Measurements from ENCODE around the gene TALDO1. TPM values are rescaled to one million over a fixed set of nuclear protein-coding genes. Genes with fewer than 3 reads are reported as not detected.

Gene TALDO1
- total RNA-seq, 1 experiment from 2014 or later = 173 TPM

DNA sequence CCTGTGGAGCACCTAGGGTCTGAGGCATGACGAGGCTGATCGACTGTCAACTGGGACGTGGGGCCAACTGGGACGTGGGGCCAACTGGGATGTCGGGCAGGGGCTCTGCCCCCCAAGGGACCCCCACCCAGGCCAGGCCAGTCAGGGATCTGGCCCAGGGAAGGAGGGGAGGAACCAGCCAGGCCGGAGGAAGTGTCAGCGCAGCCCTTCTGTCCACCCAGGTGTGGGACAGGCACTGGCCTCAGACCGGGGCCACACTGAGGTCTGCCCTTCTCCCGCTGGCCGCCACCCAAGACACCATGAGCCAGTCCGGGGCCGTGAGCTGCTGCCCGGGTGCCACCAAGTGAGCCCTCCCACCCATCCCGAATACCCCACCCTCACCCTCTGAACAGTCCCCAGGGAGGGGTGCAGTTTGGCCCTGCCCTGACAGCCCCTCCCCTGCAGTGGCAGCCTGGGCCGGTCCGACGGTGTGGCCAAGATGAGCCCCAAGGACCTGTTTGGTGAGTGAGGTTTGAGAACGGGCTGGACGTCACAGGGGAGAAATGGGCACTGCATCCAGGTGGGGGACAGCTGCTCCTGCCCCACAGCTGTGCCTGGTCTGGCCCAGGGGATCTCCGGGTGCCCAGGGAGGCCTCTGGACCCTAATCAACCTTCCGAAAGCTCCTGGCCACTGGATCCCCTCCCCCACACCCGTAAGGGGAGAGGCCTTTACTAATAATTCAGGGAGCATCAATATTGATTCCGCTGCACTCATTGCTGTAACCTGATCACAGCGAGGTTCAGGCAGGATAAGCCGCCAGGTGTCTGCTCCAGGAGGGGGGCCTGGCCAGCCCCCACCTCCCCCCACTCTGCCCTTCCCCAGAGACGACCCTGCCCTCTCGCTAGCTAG lies 37.9 kb upstream of the TALDO1 start:
- no peak for DNase-seq (ENCODE audit: low spot score)
- Histone ChIP-seq H3K27ac (ENCODE audit: low read depth, low read length, poor library complexity, severe bottlenecking) (no peak overlapping the region), H3K36me3 (ENCODE audit: insufficient read depth, low read length, poor library complexity, severe bottlenecking) (no peaks in the 10 kb centered on the region), H3K4me1 (ENCODE audit: insufficient read depth, low read length, poor library complexity, severe bottlenecking) (no peaks in the 10 kb centered on the region), H3K4me3 (ENCODE audit: low read depth, low read length, poor library complexity, severe bottlenecking) (no peak overlapping the region), H3K27me3 (replicated peaks; ENCODE audit: insufficient read depth, low read depth, low read length, poor library complexity) (no peaks in the 10 kb centered on the region), H3K9me3 (ENCODE audit: low read depth, low read length, poor library complexity, severe bottlenecking) (no peaks in the 10 kb centered on the region)
- intact Hi-C loops (cut with micrococcal nuclease; ENCODE audit: unreplicated experiment) = no loop called here
- TF ChIP-seq EZH2 (IDR thresholded peaks at IDR 0.05; ENCODE audit: borderline replicate concordance, low read depth, low read length, poor library complexity, severe bottlenecking) = no peak
- TF ChIP-seq, protein P1, sequence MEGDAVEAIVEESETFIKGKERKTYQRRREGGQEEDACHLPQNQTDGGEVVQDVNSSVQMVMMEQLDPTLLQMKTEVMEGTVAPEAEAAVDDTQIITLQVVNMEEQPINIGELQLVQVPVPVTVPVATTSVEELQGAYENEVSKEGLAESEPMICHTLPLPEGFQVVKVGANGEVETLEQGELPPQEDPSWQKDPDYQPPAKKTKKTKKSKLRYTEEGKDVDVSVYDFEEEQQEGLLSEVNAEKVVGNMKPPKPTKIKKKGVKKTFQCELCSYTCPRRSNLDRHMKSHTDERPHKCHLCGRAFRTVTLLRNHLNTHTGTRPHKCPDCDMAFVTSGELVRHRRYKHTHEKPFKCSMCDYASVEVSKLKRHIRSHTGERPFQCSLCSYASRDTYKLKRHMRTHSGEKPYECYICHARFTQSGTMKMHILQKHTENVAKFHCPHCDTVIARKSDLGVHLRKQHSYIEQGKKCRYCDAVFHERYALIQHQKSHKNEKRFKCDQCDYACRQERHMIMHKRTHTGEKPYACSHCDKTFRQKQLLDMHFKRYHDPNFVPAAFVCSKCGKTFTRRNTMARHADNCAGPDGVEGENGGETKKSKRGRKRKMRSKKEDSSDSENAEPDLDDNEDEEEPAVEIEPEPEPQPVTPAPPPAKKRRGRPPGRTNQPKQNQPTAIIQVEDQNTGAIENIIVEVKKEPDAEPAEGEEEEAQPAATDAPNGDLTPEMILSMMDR (conservative IDR thresholded peaks at IDR 0.05; ENCODE audit: low read depth, low read length) = no peak
- ChIA-PET CTCF (no interaction called here), POLR2A (ENCODE audit: low non-redundant PET) (no interaction called here)
- no TSS peak for BruUV-seq (replicated peaks)

- H3K4me1 ChIP-seq (ENCODE audit: insufficient read depth, low read length, poor library complexity, severe bottlenecking) = no peaks in the 10 kb centered on the region
- BruUV-seq (replicated peaks) = no TSS peak
- TF ChIP-seq, protein P1 (conservative IDR thresholded peaks at IDR 0.05; ENCODE audit: low read depth, low read length) = no peak
- TF ChIP-seq EZH2 (IDR thresholded peaks at IDR 0.05; ENCODE audit: borderline replicate concordance, low read depth, low read length, poor library complexity, severe bottlenecking) = no peak
- ChIA-PET CTCF (no interaction called here), POLR2A (ENCODE audit: low non-redundant PET) (no interaction called here)
- intact Hi-C loops (cut with micrococcal nuclease; ENCODE audit: unreplicated experiment) = no loop called here
- no peaks in the 10 kb centered on the region for H3K9me3 ChIP-seq (ENCODE audit: low read depth, low read length, poor library complexity, severe bottlenecking)
- H3K27me3 ChIP-seq (replicated peaks; ENCODE audit: insufficient read depth, low read depth, low read length, poor library complexity) = peaks cover under 1% of the 10 kb centered on the region
- no peak for DNase-seq (ENCODE audit: low spot score)
- H3K36me3 ChIP-seq (ENCODE audit: insufficient read depth, low read length, poor library complexity, severe bottlenecking) = no peaks in the 10 kb centered on the region
- H3K4me3 ChIP-seq (ENCODE audit: low read depth, low read length, poor library complexity, severe bottlenecking) = no peak overlapping the region
- no peak overlapping the region for H3K27ac ChIP-seq (ENCODE audit: low read depth, low read length, poor library complexity, severe bottlenecking)
Observed at GRCh38 chr11:714436-714835, 32.8 kb upstream of the TALDO1 start.

DNA sequence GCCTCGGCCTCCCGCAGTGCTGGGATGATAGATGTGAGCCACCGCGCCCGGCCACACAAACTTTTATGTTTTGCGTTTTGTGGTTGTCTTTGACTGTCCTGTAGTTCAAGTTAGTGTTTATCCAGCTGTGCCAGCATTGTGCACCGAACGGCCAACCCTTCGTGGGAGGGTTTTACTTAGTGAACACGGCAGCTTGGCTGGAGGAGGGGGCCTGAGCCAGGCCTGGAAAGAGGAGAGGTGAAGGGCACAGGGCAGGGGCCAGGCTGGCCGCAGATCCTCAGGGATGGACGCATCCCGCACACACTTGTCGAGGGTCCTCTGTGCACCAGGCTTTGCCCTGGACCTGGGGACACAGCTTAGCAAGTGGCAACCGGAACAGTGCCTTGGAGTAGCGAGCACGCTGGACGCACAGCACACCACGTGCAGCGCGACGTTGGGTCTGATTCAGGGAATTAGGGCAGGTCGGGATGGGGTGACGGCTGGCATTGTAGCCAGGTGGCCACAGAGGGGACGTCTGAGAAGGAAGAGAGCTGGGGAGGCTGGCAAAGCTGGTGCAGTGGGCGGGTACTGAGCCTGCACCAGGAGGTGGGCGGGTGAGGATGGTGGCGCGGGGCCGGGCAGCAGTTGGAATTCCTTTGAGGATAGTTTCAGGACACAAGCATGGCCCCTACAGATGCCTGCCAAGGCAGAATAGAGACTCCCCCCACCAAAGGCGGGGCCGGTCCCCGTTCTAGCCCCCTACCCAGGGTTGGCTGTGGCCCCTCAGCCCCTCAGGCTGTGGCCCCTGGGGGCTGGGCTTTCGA lies 27.8 kb upstream of the TALDO1 start:
- Histone ChIP-seq H3K4me3 (ENCODE audit: low read depth, low read length, poor library complexity, severe bottlenecking) (no peak overlapping the region), H3K27me3 (replicated peaks; ENCODE audit: insufficient read depth, low read depth, low read length, poor library complexity) (peaks cover 32% of the 10 kb centered on the region), H3K9me3 (ENCODE audit: low read depth, low read length, poor library complexity, severe bottlenecking) (no peaks in the 10 kb centered on the region), H3K4me1 (ENCODE audit: insufficient read depth, low read length, poor library complexity, severe bottlenecking) (no peaks in the 10 kb centered on the region), H3K27ac (ENCODE audit: low read depth, low read length, poor library complexity, severe bottlenecking) (no peak overlapping the region), H3K36me3 (ENCODE audit: insufficient read depth, low read length, poor library complexity, severe bottlenecking) (no peaks in the 10 kb centered on the region)
- CTCF ChIA-PET = interaction anchor here (0.6 kb wide), 1 partner anchor 482 kb away, joined by 3 read pairs; no protein-coding TSS in a partner anchor
- POLR2A ChIA-PET (ENCODE audit: low non-redundant PET) = no interaction called here
- TF ChIP-seq, protein P1 (conservative IDR thresholded peaks at IDR 0.05; ENCODE audit: low read depth, low read length) = no peak
- intact Hi-C loops (cut with micrococcal nuclease; ENCODE audit: unreplicated experiment) = loop anchor here (5.0 to 10.0 kb wide), 2 partner anchors 57 to 165 kb away; no protein-coding TSS in a partner anchor
- no peak for DNase-seq (ENCODE audit: low spot score)
- no TSS peak for BruUV-seq (replicated peaks)
